Measurements from ENCODE around the gene FANCD2.
"Not testable (repeated sequence)": the region's sequence is repeated elsewhere in the genome, so short reads cannot be mapped to it uniquely, and the experiment has no call there.

FANCD2 gene

GRCh38 chr3:10106919-10107318 lies 80.7 kb downstream of the FANCD2 start:
- DNase-seq (ENCODE audit: low read depth, low spot score) = no peak

- DNase-seq (ENCODE audit: low read depth, low spot score) = no peak
These were observed 81.9 kb downstream of the FANCD2 start, which contains the start of gene FANCD2OS for GRCh38 chr3:10108091-10108490. FANCD2OS (minus strand) TSS chr3:10108255; CDS start chr3:10104774, 3,481 bp downstream.

- DNase-seq (ENCODE audit: low read depth, low spot score) = peak; percentile 88
These were observed 89.3 kb downstream of the FANCD2 start, which contains the start of gene BRK1 for GRCh38 chr3:10115326-10116137. BRK1 (plus strand) TSS chr3:10115675; CDS start chr3:10115702, 27 bp downstream.

GRCh38 chr3:10116138-10116460 lies 89.9 kb downstream of the FANCD2 start:
- DNase-seq (ENCODE audit: low read depth, low spot score) = no peak

GRCh38 chr3:10116928-10117327 lies 90.7 kb downstream of the FANCD2 start:
- DNase-seq (ENCODE audit: low read depth, low spot score) = no peak

- no peak for DNase-seq (ENCODE audit: low read depth, low spot score)
These were observed 93.1 kb downstream of the FANCD2 start for GRCh38 chr3:10119376-10119775.

- DNase-seq (ENCODE audit: low read depth, low spot score) = no peak
These were observed 94.8 kb downstream of the FANCD2 start for GRCh38 chr3:10121064-10121463.

- DNase-seq (ENCODE audit: low read depth, low spot score) = no peak
These were observed 96.5 kb downstream of the FANCD2 start for GRCh38 chr3:10122724-10123123.

- not testable (repeated sequence) for DNase-seq (ENCODE audit: low read depth, low spot score)
These were observed 109.6 kb downstream of the FANCD2 start for GRCh38 chr3:10135872-10136271.

- no peak for DNase-seq (ENCODE audit: low read depth, low spot score)
These were observed 110.3 kb downstream of the FANCD2 start for GRCh38 chr3:10136426-10137005.

GRCh38 chr3:10137178-10137577 lies 110.9 kb downstream of the FANCD2 start:
- no peak for DNase-seq (ENCODE audit: low read depth, low spot score)

GRCh38 chr3:10140996-10141546 lies 114.8 kb downstream of the FANCD2 start:
- DNase-seq (ENCODE audit: low read depth, low spot score) = no peak

GRCh38 chr3:10142707-10143560 lies 116.7 kb downstream of the FANCD2 start:
- no peak for DNase-seq (ENCODE audit: low read depth, low spot score)

GRCh38 chr3:10145685-10146084 lies 119.4 kb downstream of the FANCD2 start:
- no peak for DNase-seq (ENCODE audit: low read depth, low spot score)

GRCh38 chr3:10149226-10149625 lies 123.0 kb downstream of the FANCD2 start:
- DNase-seq (ENCODE audit: low read depth, low spot score) = no peak

- DNase-seq (ENCODE audit: low read depth, low spot score) = no peak
These were observed 124.8 kb downstream of the FANCD2 start for GRCh38 chr3:10150987-10151386.

All from activated CD4-positive, CD25-positive, alpha-beta regulatory T cell treated with anti-CD3 and anti-CD28 coated beads, Interleukin-2, amount 50 U/mL, for 16 hours (primary cell).